NCI-H345 treated with DMSO at 0.1 percent for 48 hours (cell line): ENCODE results near the gene COA1.
"Not testable (repeated sequence)": the region's sequence is repeated elsewhere in the genome, so short reads cannot be mapped to it uniquely, and the experiment has no call there.

ENCODE experiments used
- DNase-seq: peaks from one replicate; lab custom pipeline; 2025; ENCODE audit not compliant: unreplicated experiment; lab: John Stamatoyannopoulos, UW

The COA1 gene, protein sequence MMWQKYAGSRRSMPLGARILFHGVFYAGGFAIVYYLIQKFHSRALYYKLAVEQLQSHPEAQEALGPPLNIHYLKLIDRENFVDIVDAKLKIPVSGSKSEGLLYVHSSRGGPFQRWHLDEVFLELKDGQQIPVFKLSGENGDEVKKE

GRCh38 chr7:43729214-43729923 is at the start of gene COA1:
COA1 (minus strand) TSS chr7:43729523; CDS start chr7:43648614, 80,909 bp downstream.
- DNase-seq = peak; percentile 93

- not testable (repeated sequence) for DNase-seq
Measured at GRCh38 chr7:43778293-43779044, 49.1 kb upstream of the COA1 start.

DNA sequence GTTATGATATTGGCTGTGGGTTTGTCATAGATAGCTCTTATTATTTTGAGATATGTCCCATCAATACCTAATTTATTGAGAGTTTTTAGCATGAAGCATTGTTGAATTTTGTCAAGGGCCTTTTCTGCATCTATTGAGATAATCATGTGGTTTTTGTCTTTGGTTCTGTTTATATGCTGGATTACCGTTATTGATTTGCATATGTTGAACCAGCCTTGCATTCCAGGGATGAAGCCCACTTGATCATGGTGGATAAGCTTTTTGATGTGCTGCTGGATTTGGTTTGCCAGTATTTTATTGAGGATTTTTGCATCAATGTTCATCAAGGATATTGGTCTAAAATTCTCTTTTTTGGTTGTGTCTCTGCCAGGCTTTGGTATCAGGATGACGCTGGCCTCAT is 45.9 kb upstream of the COA1 start:
- not testable (repeated sequence) for DNase-seq

GRCh38 chr7:43773268-43773667 is 43.9 kb upstream of the COA1 start:
- not testable (repeated sequence) for DNase-seq

DNA sequence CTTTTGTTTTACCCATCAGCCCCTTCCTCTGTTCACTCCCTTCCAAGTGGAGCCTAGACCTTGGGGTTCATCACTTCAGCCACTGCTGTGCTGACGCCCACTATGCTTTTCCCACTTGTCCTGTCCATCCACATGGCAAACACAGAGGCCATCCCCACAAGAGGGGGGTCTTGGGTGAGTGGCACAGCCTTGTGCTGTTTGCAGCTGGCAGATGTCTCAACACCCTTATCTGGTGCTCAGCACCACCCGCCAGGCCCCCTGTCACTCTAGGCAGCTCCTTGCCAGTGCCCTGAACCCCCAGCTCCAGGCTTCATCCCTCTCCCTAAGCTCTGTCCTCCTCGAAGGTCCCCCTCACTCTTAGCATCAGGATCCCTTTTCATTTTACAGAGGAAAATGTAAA is 42.2 kb upstream of the COA1 start:
- no peak for DNase-seq

DNA sequence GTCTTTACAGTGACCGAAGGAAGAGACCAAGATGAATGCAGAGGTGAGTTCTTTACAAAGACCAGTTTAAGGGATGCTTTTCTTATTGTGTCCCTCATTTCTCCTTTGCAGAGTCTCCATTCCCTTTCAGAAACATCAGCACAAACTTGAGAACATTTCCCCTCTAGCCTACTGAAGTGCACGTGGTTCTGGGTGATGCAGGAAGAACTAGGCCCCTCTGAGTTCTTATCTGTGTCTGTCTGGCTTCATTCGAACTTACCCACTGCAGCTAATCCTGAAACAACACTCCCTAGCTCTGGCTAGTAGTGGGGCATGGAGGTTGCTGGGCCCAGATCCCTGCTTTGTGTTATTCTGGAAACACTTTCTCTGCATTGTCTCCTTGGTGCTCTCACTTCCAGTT is 41.8 kb upstream of the COA1 start:
- DNase-seq = no peak

- DNase-seq = no peak
Measured at GRCh38 chr7:43769791-43770465, 40.6 kb upstream of the COA1 start.

GRCh38 chr7:43769281-43769680 is 40.0 kb upstream of the COA1 start:
- no peak for DNase-seq

GRCh38 chr7:43768887-43769272 is 39.6 kb upstream of the COA1 start:
- DNase-seq = no peak

DNA sequence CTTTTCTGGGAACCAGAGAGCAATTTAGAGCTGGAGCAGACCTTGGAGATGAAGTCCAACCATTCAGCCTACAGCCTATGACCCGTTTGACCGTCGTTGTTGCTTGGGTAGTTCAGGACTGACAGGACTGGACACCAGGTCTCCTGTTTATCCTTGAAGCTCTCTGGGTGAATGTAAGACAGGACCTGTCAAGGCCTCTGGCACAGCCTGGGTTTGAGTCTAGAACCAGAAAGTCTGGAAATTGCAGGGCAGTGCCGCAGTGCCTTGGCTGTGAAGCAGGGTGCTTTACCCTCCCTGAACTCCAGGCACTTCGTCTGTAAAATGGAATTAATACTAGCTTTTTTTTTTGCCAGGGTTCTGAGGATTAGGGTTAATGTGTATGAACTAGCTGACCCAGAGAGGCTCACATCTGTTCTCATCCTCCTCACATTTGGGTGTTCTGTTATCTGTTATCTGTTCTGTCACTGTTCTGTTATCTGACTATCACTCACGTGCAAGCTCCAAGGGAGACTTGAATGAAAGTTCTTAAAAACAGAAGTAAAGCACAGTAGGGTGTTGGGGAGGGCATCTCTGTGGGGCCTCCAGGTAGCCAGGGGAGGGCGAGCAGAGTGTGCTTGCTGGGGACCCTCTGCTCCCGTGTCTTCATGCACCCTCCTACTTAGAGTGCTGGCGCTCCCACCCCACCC is 39.0 kb upstream of the COA1 start:
- DNase-seq = no peak

DNA sequence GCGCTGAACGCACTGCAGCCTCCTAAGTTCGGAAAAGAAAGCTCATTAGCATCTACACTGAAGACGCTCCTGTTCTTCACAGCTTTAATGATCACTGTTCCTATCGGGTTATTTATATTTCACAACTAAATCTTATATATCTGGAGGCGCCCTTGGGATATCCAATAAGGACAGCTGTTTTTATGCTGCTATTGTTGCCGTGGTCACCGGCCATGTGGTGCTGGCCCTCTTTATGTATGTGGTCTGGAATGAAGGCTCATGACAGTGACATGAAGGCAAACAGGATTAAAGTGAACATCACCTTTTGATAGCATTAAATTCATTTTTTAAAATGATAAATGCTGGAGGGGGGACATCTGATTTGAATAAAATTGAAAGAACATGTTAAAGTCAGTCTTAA is 38.0 kb upstream of the COA1 start:
- no peak for DNase-seq

DNA sequence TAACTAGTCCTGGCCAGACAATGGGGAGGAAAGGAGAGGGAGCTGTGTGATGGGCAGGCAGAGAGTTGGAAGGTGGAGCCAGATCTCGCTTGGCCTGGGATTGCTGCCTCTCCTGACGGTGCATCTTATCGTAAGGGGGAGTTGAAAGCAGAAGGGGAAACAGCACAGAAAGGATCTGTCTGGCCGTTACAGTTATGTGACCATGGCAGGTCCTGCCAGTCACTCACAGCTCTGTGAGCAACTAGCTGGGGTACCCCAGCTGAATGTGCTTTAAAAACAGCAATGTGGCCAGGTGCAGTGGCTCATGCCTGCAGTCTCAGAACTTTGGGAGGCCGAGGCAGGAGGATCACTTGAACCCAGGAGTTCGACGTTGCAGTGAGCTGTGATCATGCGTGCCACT is 37.2 kb upstream of the COA1 start:
- DNase-seq = no peak

DNA sequence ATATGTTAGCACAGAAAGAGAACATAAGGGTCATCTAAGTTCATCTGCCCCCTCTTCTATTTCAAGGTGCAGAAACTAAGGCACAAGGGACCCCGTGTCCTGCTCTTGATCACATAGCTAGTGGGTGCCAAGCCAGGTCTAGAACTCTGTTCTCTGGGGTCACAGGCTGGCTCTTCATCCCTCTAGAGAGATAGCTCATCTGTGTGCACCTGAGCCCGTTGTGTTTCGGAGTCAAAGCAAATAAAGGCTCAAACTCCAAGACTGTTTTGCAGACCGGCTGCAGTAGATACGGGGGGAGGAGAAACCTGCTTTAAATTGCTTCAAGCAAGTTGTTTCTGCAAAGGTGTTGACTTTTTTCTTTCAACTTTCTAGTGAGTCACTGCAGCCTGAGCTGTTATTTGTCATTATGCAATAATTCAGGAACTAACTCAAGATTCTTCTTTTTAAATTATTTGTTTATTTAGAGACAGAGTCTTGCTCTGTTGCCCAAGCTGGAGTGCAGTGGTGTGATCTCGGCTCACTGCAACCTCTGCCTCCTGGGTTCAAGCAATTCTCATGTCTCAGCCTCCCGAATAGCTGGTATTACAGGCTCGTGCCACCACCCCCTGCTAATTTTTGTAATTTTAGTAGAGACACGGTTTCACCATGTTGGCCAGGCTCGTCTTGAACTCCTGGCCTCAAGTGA is 35.6 kb upstream of the COA1 start:
- DNase-seq = no peak

GRCh38 chr7:43764039-43764761 is 34.9 kb upstream of the COA1 start:
- no peak for DNase-seq

- DNase-seq = no peak
Measured at GRCh38 chr7:43763183-43763582, 33.9 kb upstream of the COA1 start.

GRCh38 chr7:43761938-43762692 is 32.8 kb upstream of the COA1 start:
- DNase-seq = no peak

GRCh38 chr7:43761382-43761781 is 32.1 kb upstream of the COA1 start:
- no peak for DNase-seq

DNA sequence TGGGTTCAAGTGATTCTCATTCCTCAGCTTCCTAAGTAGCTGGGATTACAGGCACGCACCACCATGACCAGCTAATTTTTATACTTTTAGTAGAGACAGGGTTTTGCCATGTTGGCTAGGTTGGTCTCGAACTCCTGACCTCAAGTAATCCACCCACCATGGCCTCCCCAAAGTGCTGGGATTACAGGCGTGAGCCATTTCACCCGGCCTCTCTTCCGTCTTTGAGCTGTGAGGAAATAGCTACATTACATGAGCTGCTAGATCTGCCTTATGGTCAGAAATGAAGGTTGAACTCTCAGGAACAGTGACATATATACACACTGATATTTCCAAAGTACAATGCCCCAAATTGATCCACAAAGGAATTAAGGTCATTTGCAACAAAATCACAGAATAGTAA is 31.5 kb upstream of the COA1 start:
- no peak for DNase-seq
